ENCODE measurements around the gene BAIAP2L2. TPM values are rescaled to one million over a fixed set of nuclear protein-coding genes. Genes with fewer than 3 reads are reported as not detected.

Gene BAIAP2L2
- total and polyA plus RNA-seq, 2 donors (not counting 1 experiment from before 2014, with no cell fraction given), result 0.16 to 0.83 TPM

DNA sequence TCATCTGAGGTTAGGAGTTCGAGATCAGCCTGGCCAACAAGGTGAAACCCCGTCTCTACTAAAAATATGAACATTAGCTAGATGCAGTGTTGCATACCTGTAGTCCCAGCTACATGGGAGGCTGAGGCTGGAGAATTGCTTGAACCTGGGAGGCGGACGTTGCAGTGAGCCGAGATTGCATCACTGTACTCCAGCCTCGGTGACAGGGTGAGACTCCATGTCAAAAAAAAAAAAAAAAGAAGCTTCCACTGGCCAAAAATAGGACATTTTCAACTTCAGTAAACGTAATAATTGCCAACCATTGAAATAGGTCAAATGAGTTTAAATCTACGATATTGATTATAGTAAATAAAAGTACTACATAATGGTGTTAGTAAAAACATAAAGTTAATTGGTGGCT is 6.8 kb downstream of the BAIAP2L2 start:
- no peaks in the 10 kb centered on the region for H4K20me1 ChIP-seq (ENCODE audit: control insufficient read depth, extremely low read depth, insufficient read depth, low read length)
- H3K27me3 ChIP-seq (ENCODE audit: control insufficient read depth, insufficient read depth, low read length), result no peaks in the 10 kb centered on the region
- H3K9ac ChIP-seq (ENCODE audit: insufficient read depth, low read length), result no peak overlapping the region
- peaks cover 3% of the 10 kb centered on the region for H3K4me1 ChIP-seq (ENCODE audit: control insufficient read depth, extremely low read depth, insufficient read depth, low read length)
- H3K79me2 ChIP-seq (ENCODE audit: control insufficient read depth, insufficient read depth, low read length), result no peaks in the 10 kb centered on the region
- DNase-seq (ENCODE audit: low read depth in 2 of 2), result no peak
- H3K4me3 ChIP-seq (replicated peaks in 1 of 4; ENCODE audit: control extremely low read depth in 1 of 4, insufficient read depth in 1 of 4, low read depth in 3 of 4, low read length in 4 of 4), result no peak overlapping the region
- no peak overlapping the region for H3K27ac ChIP-seq (ENCODE audit: insufficient read depth, low read length)
- H2AFZ ChIP-seq (ENCODE audit: low read length), result no peak overlapping the region
- no peaks in the 10 kb centered on the region for H3K36me3 ChIP-seq (ENCODE audit: control insufficient read depth, insufficient read depth, low read length)
- H3K4me2 ChIP-seq (ENCODE audit: extremely low read depth, insufficient read depth, low read length), result no peak overlapping the region
- no peaks in the 10 kb centered on the region for H3K9me3 ChIP-seq (ENCODE audit: control insufficient read depth, insufficient read depth, low read depth, low read length)
- TF ChIP-seq, protein P1, sequence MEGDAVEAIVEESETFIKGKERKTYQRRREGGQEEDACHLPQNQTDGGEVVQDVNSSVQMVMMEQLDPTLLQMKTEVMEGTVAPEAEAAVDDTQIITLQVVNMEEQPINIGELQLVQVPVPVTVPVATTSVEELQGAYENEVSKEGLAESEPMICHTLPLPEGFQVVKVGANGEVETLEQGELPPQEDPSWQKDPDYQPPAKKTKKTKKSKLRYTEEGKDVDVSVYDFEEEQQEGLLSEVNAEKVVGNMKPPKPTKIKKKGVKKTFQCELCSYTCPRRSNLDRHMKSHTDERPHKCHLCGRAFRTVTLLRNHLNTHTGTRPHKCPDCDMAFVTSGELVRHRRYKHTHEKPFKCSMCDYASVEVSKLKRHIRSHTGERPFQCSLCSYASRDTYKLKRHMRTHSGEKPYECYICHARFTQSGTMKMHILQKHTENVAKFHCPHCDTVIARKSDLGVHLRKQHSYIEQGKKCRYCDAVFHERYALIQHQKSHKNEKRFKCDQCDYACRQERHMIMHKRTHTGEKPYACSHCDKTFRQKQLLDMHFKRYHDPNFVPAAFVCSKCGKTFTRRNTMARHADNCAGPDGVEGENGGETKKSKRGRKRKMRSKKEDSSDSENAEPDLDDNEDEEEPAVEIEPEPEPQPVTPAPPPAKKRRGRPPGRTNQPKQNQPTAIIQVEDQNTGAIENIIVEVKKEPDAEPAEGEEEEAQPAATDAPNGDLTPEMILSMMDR (conservative IDR thresholded peaks at IDR 0.05 in 1 of 2, IDR thresholded peaks at IDR 0.05 in 1 of 2; ENCODE audit: low read depth in 1 of 2, low read length in 2 of 2), result no peak
- no peak for TF ChIP-seq EZH2 (IDR thresholded peaks at IDR 0.05; ENCODE audit: low read length, missing control alignments)

DNA sequence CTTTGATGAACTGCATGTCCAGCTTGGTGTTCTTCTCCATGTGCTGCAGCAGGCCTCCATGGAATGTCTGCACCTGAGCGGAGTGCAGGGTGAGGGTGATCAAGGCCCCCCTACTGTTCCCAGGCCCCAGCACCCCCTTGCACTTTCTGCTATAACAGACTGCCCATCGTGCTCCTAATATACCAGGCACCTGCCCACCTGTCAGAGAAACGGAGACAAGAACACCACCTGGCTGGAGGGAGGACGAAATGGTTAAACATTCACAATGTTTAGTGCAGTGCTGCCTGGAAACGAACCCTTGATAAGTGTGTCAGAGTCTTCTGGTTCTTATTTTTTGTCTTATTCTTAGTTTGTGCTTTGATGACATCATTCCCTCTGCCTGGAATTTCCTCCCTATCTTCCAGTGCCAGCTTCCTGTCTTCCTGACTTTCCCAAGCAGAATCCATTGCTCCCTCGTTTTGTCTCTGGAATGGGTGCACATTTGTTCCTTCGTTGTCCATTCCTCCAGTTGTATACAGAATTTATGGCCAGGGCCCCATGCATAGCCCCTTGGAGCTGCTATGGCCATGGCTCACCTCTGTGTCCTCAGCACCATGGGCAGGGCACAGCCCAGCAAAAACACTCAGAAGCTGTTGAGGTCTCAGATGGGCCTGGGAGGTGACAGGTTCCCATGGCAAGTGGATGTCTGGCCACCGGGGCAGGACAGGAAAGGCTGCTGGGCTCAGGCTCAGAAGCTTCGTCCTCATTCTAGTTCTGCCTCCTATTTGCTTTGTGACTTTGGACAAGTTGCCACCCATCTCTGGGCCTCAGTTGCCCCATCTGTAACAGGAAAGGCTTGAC is 11.9 kb downstream of the BAIAP2L2 start:
- H3K4me1 ChIP-seq (ENCODE audit: control insufficient read depth, extremely low read depth, insufficient read depth, low read length), result peaks cover 5% of the 10 kb centered on the region
- no peaks in the 10 kb centered on the region for H3K79me2 ChIP-seq (ENCODE audit: control insufficient read depth, insufficient read depth, low read length)
- peak; percentile 37 to 54 for DNase-seq (ENCODE audit: low read depth in 2 of 2)
- H3K27ac ChIP-seq (ENCODE audit: insufficient read depth, low read length), result no peak overlapping the region
- H3K36me3 ChIP-seq (ENCODE audit: control insufficient read depth, insufficient read depth, low read length), result no peaks in the 10 kb centered on the region
- no peaks in the 10 kb centered on the region for H3K9me3 ChIP-seq (ENCODE audit: control insufficient read depth, insufficient read depth, low read depth, low read length)
- TF ChIP-seq, protein P1 (conservative IDR thresholded peaks at IDR 0.05 in 1 of 2, IDR thresholded peaks at IDR 0.05 in 1 of 2; ENCODE audit: low read depth in 1 of 2, low read length in 2 of 2), result no peak
- TF ChIP-seq EZH2 (IDR thresholded peaks at IDR 0.05; ENCODE audit: low read length, missing control alignments), result no peak
- no peak overlapping the region for H3K4me3 ChIP-seq (replicated peaks in 1 of 4; ENCODE audit: control extremely low read depth in 1 of 4, insufficient read depth in 1 of 4, low read depth in 3 of 4, low read length in 4 of 4)
- no peak overlapping the region for H3K9ac ChIP-seq (ENCODE audit: insufficient read depth, low read length)
- no peaks in the 10 kb centered on the region for H3K27me3 ChIP-seq (ENCODE audit: control insufficient read depth, insufficient read depth, low read length)
- H3K4me2 ChIP-seq (ENCODE audit: extremely low read depth, insufficient read depth, low read length), result no peak overlapping the region
- H2AFZ ChIP-seq (ENCODE audit: low read length), result no peak overlapping the region
- no peaks in the 10 kb centered on the region for H4K20me1 ChIP-seq (ENCODE audit: control insufficient read depth, extremely low read depth, insufficient read depth, low read length)

DNA sequence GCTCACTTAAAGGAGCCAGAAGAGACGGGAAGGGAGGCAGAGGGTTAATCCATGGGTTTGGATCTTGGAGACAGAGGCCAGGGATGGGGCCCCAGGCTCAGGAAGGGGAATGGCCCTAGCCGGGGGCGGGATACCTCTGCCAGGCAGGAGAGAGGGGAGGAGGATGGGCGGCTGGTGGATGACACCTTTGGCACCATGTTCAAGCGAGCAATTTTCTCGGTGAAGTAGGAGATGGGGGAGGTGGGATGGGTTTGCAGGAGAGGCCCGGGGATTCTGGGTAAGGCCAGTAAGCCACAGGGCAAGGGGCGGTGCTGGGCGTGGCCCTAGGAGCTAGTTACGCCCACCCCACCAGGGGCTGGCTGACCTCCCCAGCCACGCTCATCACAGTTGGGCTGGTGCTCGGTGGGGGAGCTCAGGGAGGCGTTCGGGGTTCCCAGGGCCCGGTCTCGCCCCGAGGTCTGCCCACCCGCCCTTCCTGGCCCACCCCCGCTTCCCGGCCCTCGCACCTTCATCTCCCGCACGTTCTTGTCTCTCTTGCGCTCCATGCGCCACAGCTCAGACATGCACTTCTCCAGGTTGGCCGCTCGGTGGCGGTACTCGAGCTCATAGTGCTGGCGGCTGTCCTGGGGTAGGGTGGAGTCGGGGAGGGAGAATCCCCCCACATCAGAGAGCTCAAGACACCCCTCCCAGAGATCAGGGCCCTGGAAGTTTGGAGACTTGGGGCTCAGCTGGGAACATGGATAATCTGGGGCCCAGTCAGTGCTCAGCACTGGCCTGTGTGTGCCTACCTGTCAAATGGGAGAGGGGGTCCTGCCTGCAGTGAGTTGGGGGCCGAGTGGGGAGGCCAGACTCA is 12.7 kb downstream of the BAIAP2L2 start:
- peak in 1 of 2 donors; percentile 29 for DNase-seq (ENCODE audit: low read depth in 2 of 2)
- H3K4me2 ChIP-seq (ENCODE audit: extremely low read depth, insufficient read depth, low read length), result no peak overlapping the region
- H3K79me2 ChIP-seq (ENCODE audit: control insufficient read depth, insufficient read depth, low read length), result no peaks in the 10 kb centered on the region
- no peaks in the 10 kb centered on the region for H3K27me3 ChIP-seq (ENCODE audit: control insufficient read depth, insufficient read depth, low read length)
- no peaks in the 10 kb centered on the region for H3K36me3 ChIP-seq (ENCODE audit: control insufficient read depth, insufficient read depth, low read length)
- H3K9me3 ChIP-seq (ENCODE audit: control insufficient read depth, insufficient read depth, low read depth, low read length), result no peaks in the 10 kb centered on the region
- H3K4me3 ChIP-seq (replicated peaks in 1 of 4; ENCODE audit: control extremely low read depth in 1 of 4, insufficient read depth in 1 of 4, low read depth in 3 of 4, low read length in 4 of 4), result no peak overlapping the region
- peaks cover 5% of the 10 kb centered on the region for H3K4me1 ChIP-seq (ENCODE audit: control insufficient read depth, extremely low read depth, insufficient read depth, low read length)
- H2AFZ ChIP-seq (ENCODE audit: low read length), result no peak overlapping the region
- H3K27ac ChIP-seq (ENCODE audit: insufficient read depth, low read length), result no peak overlapping the region
- no peak for TF ChIP-seq EZH2 (IDR thresholded peaks at IDR 0.05; ENCODE audit: low read length, missing control alignments)
- TF ChIP-seq, protein P1 (conservative IDR thresholded peaks at IDR 0.05 in 1 of 2, IDR thresholded peaks at IDR 0.05 in 1 of 2; ENCODE audit: low read depth in 1 of 2, low read length in 2 of 2), result peak; percentile 6 to 60
- H3K9ac ChIP-seq (ENCODE audit: insufficient read depth, low read length), result no peak overlapping the region
- no peaks in the 10 kb centered on the region for H4K20me1 ChIP-seq (ENCODE audit: control insufficient read depth, extremely low read depth, insufficient read depth, low read length)

Measured in fibroblast of lung (primary cell).